Epithelial cell of proximal tubule (primary cell): ENCODE data around the gene CRYM. TPM values are rescaled to one million over a fixed set of nuclear protein-coding genes. Genes with fewer than 3 reads are reported as not detected.

Source experiments
- total RNA-seq: library from RNA; depleted of rRNA; stranded (reverse); fragments of >200 nt; gene quantifications from 2 replicates; pipeline ENCODE4 v1.2.3, GENCODE V29; 2015

CRYM gene
- total RNA-seq, 1 donor from 2014 or later = 17.0 TPM

Other genes with a start within 250 kb of the CRYM start
- gene DNAH3, start 127.4 kb downstream of the CRYM start, total RNA-seq = not detected in 2 replicates
- gene LDAF1, start 119.6 kb downstream of the CRYM start, total RNA-seq = 26.0 and 55.3 TPM in 2 replicates
- gene ZP2, start 66.7 kb downstream of the CRYM start, total RNA-seq = not detected in 2 replicates
- not detected in 2 replicates for gene ANKS4B, start 44.6 kb downstream of the CRYM start, total RNA-seq